GM06990 (cell line): ENCODE data around the gene DOP1A.
A peak's percentile ranks its signal among the peaks of the same experiment; 100 is the strongest.

ENCODE experiments used
- DNase-seq: peaks from one replicate; pipeline ENCODE4 v3.0.0-alpha.2; 2011; ENCODE audit not compliant: insufficient read length; ENCODE audit errors: extremely low read depth
- H3K27me3 ChIP-seq: replicated peaks from 2 replicates; pipeline ENCODE4 v1.6.0; 2011; ENCODE audit warnings: low read length; ENCODE audit not compliant: control insufficient read depth, insufficient read depth
- H3K36me3 ChIP-seq: 2 replicates; pipeline ENCODE4 v1.5.1; 2011; ENCODE audit warnings: low read length; ENCODE audit not compliant: control insufficient read depth, insufficient read depth
- H3K4me3 ChIP-seq: replicated peaks from 2 replicates; pipeline ENCODE4 v1.5.1; 2011; ENCODE audit warnings: low read depth, mild to moderate bottlenecking, control low read depth, low read length
- CTCF ChIP-seq: IDR thresholded peaks from 2 replicates; pipeline ENCODE4 v1.5.1; 2011; ENCODE audit warnings: low read length, control low read depth, mild to moderate bottlenecking, inconsistent platforms; ENCODE audit not compliant: insufficient read depth, poor library complexity, severe bottlenecking

The DOP1A gene

GRCh38 chr6:83086751-83087150 lies 19.3 kb downstream of the DOP1A start:
- DNase-seq: no peak
- H3K27me3 ChIP-seq: no peaks in the 10 kb centered on the region
- H3K36me3 ChIP-seq: no peaks in the 10 kb centered on the region
- no peak for TF ChIP-seq CTCF
- peak overlapping the region; percentile 60 for H3K4me3 ChIP-seq

GRCh38 chr6:83092756-83093399 lies 25.4 kb downstream of the DOP1A start:
- TF ChIP-seq CTCF: no peak
- no peaks in the 10 kb centered on the region for H3K36me3 ChIP-seq
- no peak overlapping the region for H3K4me3 ChIP-seq
- DNase-seq: no peak
- no peaks in the 10 kb centered on the region for H3K27me3 ChIP-seq

GRCh38 chr6:83096791-83097190 lies 29.3 kb downstream of the DOP1A start:
- TF ChIP-seq CTCF: no peak
- DNase-seq: no peak
- no peaks in the 10 kb centered on the region for H3K27me3 ChIP-seq
- H3K4me3 ChIP-seq: no peak overlapping the region
- no peaks in the 10 kb centered on the region; the same call in 1 of the 2 replicates for H3K36me3 ChIP-seq

- no peak for DNase-seq
- H3K27me3 ChIP-seq: no peaks in the 10 kb centered on the region
- H3K4me3 ChIP-seq: no peak overlapping the region
- TF ChIP-seq CTCF: no peak
- no peaks in the 10 kb centered on the region; the same call in 1 of the 2 replicates for H3K36me3 ChIP-seq
Observed at GRCh38 chr6:83097204-83097603, 29.7 kb downstream of the DOP1A start.

GRCh38 chr6:83097675-83098074 lies 30.2 kb downstream of the DOP1A start:
- TF ChIP-seq CTCF: no peak
- no peak overlapping the region for H3K4me3 ChIP-seq
- no peak for DNase-seq
- H3K27me3 ChIP-seq: no peaks in the 10 kb centered on the region
- no peaks in the 10 kb centered on the region; the same call in 1 of the 2 replicates for H3K36me3 ChIP-seq

- no peaks in the 10 kb centered on the region for H3K27me3 ChIP-seq
- H3K4me3 ChIP-seq: no peak overlapping the region
- no peaks in the 10 kb centered on the region; the same call in 1 of the 2 replicates for H3K36me3 ChIP-seq
- DNase-seq: no peak
- TF ChIP-seq CTCF: no peak
Observed at GRCh38 chr6:83098589-83098988, 31.1 kb downstream of the DOP1A start.
